Measurements from ENCODE around the gene PTK6. TPM values are rescaled to one million over a fixed set of nuclear protein-coding genes. Genes with fewer than 3 reads are reported as not detected.

Gene PTK6
- total RNA-seq, 1 donor from 2014 or later: 0.12 TPM

- no peak for TF ChIP-seq CTCF (conservative IDR thresholded peaks at IDR 0.05)
- DNase-seq (ENCODE audit: extremely low spot score, unreplicated experiment): no peak
- Mint-ChIP-seq H3K4me3 (no peak overlapping the region), H3K9me3 (no peaks in the 10 kb centered on the region), H3K27me3 (peaks cover 7% of the 10 kb centered on the region), H3K36me3 (no peaks in the 10 kb centered on the region), H3K4me1 (ENCODE audit: unreplicated experiment) (peaks cover 12% of the 10 kb centered on the region), H3K27ac (no peak overlapping the region)
Measured at GRCh38 chr20:63579017-63579694, 42.0 kb upstream of the PTK6 start.

GRCh38 chr20:63578224-63579016 is 41.2 kb upstream of the PTK6 start:
- H3K27ac Mint-ChIP-seq: no peak overlapping the region
- H3K4me3 Mint-ChIP-seq: no peak overlapping the region
- no peaks in the 10 kb centered on the region for H3K36me3 Mint-ChIP-seq
- H3K9me3 Mint-ChIP-seq: no peaks in the 10 kb centered on the region
- DNase-seq (ENCODE audit: extremely low spot score, unreplicated experiment): no peak
- TF ChIP-seq CTCF (conservative IDR thresholded peaks at IDR 0.05): no peak
- peaks cover 12% of the 10 kb centered on the region for H3K4me1 Mint-ChIP-seq (ENCODE audit: unreplicated experiment)
- peaks cover 7% of the 10 kb centered on the region for H3K27me3 Mint-ChIP-seq

GRCh38 chr20:63577317-63577894 is 40.2 kb upstream of the PTK6 start:
- TF ChIP-seq CTCF (conservative IDR thresholded peaks at IDR 0.05): no peak
- no peak for DNase-seq (ENCODE audit: extremely low spot score, unreplicated experiment)
- H3K4me3 Mint-ChIP-seq: no peak overlapping the region
- H3K9me3 Mint-ChIP-seq: no peaks in the 10 kb centered on the region
- H3K27me3 Mint-ChIP-seq: peaks cover 7% of the 10 kb centered on the region
- no peak overlapping the region for H3K27ac Mint-ChIP-seq
- no peaks in the 10 kb centered on the region for H3K36me3 Mint-ChIP-seq
- H3K4me1 Mint-ChIP-seq (ENCODE audit: unreplicated experiment): peaks cover 4% of the 10 kb centered on the region

- no peaks in the 10 kb centered on the region for H3K36me3 Mint-ChIP-seq
- peak overlapping the region; percentile 70 for H3K4me3 Mint-ChIP-seq
- no peak for DNase-seq (ENCODE audit: extremely low spot score, unreplicated experiment)
- H3K27me3 Mint-ChIP-seq: peaks cover 7% of the 10 kb centered on the region
- H3K27ac Mint-ChIP-seq: peak overlapping the region; percentile 5
- no peaks in the 10 kb centered on the region for H3K9me3 Mint-ChIP-seq
- TF ChIP-seq CTCF (conservative IDR thresholded peaks at IDR 0.05): no peak
- H3K4me1 Mint-ChIP-seq (ENCODE audit: unreplicated experiment): peaks cover 4% of the 10 kb centered on the region
Measured at GRCh38 chr20:63576311-63576710, 39.1 kb upstream of the PTK6 start.

GRCh38 chr20:63574829-63575743 is 37.9 kb upstream of the PTK6 start:
- Mint-ChIP-seq H3K4me3 (peak overlapping the region; percentile 66), H3K4me1 (ENCODE audit: unreplicated experiment) (peaks cover 4% of the 10 kb centered on the region), H3K27ac (peak overlapping the region; percentile 58), H3K9me3 (no peaks in the 10 kb centered on the region), H3K36me3 (no peaks in the 10 kb centered on the region), H3K27me3 (peaks cover 7% of the 10 kb centered on the region)
- DNase-seq (ENCODE audit: extremely low spot score, unreplicated experiment): no peak
- TF ChIP-seq CTCF (conservative IDR thresholded peaks at IDR 0.05): no peak
